ENCODE data around the gene HOXD3.

Gene HOXD3

DNA sequence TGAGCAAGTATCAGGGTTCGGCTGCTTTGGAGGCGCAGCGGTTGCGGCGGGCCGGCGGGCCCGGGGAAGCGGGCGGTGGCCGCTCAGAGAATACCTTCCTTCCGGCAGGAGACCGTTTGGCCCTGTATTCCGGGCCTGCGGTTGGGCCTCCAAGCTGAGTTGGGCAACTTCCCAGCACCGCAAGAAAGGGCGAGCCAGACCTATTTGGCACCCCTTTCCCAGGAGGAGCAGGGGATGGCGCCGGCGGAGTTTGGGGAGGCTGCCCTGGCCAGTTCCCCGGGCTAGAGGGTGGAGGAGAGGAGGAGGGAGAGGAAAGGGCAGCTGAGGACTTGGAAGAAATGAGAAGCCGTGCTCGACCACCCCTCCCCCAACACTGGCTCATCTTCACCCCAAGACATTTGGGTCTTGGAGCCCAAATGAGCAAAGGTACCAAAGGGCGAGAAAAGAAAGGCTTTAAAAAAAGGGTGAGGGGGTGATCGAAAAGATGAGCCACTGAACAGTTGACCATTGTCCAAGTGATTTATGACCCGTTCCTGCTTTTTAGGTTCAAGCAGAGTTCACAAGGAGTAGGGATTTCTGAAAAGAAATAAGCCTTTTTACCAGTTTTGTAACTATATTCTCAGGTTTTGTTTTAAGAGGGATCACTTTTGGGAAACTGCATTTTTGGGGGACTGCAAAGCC is 8.4 kb downstream of the HOXD3 start:
- no peak for DNase-seq

DNA sequence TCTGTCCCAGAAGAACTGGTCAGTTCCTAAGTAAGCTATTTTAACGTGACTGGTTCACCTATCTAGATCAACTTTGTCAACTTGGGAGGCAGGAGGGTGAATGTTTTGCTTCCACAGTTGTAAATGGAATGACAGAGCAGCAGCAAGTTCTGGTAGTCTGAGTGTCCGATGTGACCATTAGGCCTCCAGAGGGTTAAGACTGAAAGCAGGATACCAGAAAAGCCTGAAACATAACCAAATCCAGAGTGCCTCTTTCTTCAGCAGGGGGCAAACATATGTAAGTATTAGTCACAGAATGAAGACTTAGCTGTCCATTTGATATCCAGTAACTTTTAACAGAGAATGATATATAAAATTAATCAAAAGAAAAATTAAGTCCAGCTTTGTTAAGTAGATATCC is 9.2 kb downstream of the HOXD3 start:
- no peak for DNase-seq

DNA sequence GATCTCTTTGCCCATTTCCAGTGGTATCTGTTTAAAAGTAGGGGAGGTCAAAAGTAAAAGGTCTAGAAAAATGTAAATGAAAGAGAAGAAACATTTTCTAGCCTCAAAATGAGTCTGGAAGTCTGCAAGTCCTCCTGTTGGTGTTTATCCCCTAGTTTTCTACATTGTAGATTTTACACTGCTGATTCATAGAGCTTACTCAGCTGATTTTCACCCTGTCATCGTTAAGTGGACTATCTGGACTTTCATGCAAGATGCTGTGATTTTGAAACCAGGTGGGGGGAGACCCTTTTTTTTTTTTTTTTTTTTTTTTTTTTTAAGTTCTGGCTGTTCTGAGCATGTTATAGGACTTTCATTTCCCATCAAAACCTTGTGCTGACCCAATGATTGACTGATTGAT is 10.3 kb downstream of the HOXD3 start:
- no peak for DNase-seq

DNA sequence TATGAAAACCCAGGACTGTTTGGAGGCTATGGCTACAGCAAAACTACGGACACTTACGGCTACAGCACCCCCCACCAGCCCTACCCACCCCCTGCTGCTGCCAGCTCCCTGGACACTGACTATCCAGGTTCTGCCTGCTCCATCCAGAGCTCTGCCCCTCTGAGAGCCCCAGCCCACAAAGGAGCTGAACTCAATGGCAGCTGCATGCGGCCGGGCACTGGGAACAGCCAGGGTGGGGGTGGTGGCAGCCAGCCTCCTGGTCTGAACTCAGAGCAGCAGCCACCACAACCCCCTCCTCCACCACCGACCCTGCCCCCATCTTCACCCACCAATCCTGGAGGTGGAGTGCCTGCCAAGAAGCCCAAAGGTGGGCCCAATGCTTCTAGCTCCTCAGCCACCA is 12.1 kb downstream of the HOXD3 start:
- no peak for DNase-seq

DNA sequence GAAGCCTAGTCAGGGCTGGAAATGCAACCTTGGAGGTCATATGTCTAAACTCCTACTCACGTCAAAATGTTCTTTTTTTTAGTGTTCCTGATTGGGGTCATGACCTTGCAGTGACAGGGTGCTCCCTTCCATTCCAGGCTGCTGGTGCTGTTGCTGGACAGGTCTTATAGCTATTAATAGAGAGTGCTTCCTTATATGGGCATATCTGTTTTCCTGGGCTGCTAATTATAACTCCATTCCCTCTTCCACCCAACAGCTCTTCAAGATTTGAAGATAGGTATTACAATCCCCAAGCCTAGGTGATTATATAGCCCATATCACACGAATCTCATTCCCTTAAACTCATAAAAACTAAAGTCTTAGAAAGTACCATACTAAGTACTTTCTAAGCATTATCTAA is 12.6 kb downstream of the HOXD3 start:
- no peak for DNase-seq

DNA sequence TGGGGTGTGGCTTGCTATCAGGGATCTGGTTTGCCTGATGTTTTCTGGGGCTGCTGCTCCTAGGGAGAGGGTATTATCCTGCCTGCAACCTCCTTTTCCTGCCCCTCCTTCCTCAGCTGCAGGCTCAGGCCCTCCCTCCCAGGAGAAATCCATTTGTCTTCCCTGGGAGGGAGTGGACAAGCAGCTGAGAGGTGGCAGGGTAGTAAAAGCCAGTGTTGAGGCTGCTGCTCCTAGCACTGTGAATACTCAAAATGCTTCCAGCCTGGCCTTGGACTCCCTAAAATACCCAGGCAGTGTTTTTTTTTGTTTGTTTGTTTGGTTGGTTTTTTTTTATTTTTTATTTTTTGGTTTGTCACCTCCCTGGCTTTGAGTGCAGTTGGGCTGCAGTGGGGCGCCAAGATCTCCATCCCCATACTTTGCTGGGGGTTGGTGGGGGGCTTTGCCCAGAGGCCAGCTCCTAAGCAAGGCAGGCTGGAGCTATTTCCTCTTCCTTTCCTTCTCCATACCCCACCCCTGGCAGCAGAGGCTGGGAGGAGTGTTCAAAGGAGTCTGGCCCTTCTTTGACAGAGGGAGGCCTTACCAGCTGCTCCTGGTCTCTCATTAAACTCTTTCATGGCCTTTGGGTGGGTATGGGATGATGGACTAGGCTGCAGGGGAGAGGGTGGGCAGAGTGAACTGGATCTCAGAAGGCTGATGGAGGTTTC is 13.6 kb downstream of the HOXD3 start:
- no peak for DNase-seq

DNA sequence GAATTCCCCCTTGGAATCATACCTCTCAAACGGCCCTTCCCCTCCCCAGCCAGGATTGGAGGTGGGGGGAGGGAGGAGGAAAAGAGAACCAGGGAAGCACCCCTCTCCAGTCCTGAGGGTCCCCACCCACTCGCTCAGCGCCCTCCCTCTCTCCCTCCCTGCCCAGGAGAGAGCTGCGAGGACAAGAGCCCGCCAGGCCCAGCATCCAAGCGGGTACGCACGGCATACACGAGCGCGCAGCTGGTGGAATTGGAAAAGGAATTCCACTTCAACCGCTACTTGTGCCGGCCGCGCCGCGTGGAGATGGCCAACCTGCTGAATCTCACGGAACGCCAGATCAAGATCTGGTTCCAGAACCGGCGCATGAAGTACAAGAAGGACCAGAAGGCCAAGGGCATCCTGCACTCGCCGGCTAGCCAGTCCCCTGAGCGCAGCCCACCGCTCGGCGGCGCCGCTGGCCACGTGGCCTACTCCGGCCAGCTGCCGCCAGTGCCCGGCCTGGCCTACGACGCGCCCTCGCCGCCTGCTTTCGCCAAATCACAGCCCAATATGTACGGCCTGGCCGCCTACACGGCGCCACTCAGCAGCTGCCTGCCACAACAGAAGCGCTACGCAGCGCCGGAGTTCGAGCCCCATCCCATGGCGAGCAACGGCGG is 14.4 kb downstream of the HOXD3 start:
- no peak for DNase-seq

DNA sequence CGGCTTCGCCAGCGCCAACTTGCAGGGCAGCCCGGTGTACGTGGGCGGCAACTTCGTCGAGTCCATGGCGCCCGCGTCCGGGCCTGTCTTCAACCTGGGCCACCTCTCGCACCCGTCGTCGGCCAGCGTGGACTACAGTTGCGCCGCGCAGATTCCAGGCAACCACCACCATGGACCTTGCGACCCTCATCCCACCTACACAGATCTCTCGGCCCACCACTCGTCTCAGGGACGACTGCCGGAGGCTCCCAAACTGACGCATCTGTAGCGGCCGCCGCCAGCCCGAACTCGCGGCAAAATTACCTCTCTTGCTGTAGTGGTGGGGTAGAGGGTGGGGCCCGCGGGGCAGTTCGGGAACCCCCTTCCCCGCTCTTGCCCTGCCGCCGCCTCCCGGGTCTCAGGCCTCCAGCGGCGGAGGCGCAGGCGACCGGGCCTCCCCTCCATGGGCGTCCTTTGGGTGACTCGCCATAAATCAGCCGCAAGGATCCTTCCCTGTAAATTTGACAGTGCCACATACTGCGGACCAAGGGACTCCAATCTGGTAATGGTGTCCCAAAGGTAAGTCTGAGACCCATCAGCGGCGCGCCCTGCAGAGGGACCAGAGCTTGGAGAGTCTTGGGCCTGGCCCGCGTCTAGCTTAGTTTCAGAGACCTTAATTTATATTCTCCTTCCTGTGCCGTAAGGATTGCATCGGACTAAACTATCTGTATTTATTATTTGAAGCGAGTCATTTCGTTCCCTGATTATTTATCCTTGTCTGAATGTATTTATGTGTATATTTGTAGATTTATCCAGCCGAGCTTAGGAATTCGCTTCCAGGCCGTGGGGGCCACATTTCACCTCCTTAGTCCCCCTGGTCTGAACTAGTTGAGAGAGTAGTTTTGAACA is 15.1 kb downstream of the HOXD3 start:
- DNase-seq: no peak

DNA sequence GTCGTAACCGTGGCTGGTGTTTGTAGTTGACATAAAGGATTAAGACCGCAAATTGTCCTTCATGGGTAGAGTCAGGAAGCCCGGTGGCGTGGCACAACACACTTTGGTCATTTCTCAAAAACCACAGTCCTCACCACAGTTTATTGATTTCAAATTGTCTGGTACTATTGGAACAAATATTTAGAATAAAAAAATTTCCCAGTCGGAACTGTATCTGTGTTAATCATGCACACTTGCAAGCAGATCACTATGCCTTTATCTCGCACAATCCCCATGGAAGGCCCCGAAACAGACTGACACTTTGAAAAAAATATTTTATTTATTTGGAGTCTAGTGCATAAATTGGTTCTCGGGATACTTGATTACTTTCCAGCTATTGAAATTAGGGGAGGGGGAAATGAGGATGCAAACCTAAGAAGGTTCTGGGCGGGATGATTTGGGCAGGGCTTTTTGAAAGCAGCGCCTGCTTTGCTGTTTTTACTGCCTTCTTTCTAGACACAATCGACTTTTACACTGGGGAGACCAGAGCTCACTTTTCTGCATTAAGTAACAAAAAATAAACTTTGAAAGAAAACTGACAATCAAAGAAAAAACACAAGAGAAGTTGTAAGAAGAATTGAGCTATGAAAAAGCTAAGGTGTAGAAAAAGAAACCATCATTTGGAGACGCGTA is 15.9 kb downstream of the HOXD3 start:
- no peak for DNase-seq

DNA sequence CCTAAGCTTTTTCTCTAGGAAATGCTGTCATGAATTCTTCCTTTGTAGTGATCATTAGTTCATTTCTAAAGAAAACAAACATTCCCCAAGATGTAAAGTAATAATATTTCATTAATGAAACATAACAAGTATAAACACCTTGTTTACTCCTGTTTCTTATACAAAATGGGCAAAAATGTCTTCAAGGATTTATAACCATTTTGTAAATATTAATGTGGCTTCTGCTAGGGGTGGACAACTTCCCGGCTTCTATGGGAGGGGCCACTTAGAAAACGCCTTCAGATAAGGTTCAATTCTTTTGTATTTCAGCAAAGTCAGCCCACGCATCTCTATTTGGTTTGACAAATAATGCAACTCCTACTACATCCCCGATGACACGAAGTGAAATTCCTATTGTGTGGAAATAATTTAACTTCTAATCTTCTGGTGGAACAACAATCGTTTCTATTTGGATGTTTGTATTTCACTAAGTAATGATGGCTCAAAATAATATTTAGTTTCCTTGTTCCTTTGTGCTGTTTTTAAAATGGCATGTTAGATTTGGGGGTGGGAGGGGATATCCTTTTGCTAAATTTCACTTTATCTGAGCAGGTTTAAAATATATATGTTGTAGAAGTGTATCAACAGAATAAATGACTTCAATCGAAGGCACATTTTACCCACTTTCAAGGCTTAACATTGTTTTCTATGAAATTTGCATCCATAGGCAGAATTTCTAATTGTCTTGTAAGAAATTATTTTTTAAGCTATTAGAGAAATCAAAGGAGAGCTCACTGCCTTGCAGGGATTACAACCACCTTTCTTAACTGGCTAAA is 16.7 kb downstream of the HOXD3 start:
- no peak for DNase-seq

DNA sequence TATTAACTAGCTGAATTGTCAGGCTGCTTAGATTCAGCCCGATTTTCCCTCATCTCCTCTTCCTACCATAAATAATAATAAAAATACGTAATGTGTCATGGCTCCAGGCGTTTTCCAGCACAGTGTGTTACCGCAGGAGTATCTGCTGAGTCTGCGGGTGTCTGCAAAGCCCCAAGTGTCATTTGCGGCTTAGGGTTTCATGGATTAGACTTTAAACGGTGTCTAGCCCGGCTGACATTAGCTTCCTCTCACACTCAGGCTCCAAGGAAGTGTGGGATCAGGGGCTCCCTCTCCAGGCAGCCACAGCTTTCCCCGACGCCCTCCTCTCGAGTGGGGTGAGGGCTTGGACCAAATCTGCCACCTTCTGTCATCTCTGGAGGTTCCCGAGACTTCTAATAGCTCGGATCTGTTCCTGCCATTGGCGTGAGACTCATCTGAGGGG is 17.3 kb downstream of the HOXD3 start:
- no peak for DNase-seq

DNA sequence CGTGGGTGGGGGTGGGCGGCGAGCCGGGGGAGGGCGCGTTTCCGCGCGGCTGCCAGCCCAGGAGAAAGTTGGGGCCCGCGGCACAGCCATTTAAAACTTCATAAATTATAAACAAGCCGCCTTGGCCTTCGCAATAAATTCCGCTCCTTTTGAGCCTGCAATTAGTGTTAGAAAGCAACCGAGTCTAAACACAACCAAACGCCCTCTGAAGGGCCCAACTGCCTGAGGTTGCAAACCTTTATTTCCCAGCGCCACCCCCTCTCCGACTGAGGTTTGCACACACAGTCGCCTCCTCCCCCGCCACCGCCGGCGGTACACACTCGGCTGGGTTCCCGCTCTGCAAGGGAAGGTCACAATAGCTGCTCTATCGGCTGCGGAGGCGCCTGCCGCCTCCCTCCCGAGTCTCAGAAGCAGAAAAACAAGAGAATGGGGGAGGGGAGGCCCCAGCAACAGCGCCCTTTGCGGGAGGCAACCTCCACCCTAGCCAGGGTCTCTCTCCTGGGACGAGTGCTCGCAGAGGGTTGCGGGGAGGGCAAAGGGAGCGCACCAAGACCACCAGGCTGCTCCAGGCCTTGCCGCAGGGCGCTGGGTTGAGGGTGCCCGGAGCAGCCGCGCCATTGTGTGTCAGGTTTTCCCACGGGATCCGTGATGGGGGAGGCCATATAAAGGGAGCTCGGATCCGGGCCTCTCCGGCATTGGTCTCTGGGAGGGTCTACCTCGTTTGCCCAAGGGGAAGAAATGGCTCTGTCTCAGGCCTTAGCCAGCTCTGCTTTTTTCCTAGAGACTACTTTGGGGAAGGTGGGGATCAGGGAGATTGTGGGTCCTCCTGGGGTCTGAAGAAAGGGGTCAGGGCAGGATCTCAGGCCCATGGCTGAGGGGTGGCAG is 18.0 kb downstream of the HOXD3 start:
- no peak for DNase-seq

DNA sequence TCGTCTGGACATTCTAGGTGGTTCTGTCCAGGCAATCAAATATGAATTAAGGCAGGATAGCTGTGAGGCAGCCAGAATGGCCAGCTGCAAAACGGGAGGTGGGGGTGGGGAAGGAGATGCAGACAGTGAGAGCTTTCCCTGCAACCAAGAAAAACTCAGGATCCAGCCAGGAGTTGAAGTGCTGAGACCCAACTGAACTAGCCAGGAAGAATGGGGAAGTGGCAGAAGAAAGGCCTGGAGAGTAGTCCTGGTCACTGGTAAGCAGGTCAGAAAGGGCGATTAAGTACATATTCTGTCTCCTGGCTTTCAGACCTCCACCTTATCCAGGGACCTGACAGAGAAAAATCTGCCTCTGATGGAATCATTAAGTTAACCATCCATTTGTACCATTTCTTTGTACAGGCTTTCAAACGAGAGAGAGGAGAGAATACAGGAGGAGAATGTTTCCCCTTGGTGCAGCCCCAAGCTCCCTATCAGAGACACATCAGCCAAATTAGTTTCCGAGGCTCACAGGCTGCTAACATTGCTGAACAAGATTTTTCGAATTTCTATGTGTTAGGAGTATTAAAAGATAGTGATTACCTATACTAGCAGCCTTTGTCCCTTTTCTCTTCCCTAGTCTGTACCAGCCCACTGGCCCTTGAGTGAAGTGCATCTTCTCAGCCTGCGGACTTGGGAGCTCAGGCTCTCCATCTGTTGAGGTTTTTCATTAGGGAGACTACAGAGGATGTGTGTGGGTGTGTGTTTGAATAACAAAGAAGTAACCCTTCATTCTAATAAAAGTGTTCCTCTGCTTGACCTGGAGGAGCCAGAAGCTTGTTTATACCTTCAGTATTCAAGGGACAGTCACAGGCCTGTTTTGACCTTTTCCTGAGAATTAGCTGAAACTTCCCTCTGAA is 18.9 kb downstream of the HOXD3 start:
- no peak for DNase-seq

DNA sequence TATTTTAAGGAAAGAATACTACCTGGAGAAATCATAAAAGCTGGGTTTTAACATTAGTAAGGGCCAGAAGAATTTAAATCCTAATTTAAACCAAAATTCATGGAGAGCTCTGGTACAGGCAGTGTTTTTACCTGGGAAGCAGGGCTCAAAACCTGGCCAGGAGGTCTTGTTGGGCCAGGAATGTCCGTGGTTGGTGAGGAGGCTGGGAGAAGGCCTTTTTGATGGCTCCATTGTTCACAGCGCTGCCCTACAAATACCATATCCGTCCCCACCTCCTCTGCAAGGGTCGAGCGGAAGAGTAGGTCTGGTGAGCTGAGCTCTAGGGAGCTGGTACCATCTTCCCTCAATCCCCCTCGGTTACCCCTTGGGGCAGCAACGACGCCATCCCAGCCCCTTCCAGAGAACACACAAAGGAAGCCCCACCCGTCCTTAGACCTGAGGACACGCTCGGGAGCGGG is 20.5 kb downstream of the HOXD3 start:
- DNase-seq: no peak

DNA sequence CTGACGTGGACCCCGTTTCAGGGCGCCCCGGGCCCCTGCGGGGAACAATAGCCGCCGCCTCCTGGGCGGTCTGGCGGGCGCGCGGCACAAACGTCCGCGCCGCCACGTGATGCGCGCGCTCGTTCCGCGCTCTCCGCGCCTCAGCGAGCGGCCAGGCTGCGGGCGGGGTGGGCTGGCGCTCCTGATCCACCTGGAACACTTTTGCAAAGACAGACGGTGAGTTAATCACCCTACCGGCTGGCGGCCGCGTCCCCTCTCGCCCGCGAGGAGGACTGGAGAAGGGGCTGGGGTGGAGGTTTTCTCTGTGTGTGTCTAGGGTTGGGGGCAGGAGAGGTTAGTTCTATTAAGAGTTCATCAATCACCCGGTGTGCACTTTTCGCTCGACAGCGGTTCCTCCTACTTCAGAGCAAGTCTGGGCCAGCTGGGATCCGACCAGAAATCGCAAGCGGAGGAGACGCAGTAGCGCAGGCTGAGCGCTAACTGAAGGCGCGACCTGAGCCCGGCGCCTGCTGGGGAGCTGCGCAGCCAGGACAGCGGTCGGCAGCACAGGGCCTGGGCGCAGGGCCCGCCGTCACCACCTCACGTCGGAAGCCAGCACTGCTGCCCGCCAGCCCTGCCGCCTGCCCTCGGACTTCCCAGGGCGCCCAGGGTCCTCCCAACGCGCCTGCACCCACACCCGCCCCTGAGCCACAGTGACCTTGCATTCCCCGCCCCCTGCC is 21.1 kb downstream of the HOXD3 start:
- DNase-seq: peak; percentile 63

DNA sequence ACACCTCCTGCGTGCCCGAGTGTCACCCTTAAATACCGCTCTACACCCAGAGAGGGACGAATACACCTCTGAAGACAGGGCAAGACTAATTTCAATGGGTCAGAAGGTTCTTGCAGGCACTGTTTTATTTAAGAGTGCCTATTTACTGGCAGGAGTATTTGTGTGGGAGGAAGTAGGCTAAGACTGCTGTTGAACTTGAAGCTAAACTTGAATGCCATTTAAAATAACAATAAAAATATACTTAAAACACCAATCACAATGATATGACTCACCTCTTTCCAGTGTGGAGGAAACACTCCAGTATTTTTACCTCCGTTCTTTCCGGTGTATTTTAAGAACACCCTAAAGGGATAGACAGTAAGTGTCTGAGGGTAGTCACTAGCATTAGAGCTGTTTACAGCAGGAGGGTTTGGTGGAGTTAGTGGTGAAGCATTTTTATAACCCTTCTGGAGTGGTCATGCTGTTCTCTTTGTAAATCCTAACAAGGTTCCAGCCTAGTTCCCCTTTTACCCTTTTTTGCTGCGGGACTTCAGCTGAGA is 21.7 kb downstream of the HOXD3 start:
- no peak for DNase-seq

DNA sequence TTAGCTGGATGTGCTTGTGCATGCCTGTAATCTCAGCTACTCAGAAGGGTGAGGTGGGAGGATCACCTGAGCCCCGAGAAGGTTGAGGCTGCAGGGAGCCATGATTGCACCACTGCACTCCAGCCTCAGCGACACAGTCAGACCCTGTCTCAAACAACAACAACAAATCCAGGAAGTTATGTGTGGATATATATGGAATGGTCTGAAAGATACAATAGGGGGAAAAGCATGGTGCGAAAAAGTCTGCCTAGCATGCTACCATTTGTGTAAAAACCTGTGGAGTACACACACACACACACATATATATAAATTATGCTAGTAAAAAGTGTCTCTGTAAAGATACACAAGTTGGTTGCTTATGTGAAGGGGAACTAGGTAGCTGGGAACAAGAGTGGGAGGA is 24.4 kb downstream of the HOXD3 start:
- DNase-seq: no peak

DNA sequence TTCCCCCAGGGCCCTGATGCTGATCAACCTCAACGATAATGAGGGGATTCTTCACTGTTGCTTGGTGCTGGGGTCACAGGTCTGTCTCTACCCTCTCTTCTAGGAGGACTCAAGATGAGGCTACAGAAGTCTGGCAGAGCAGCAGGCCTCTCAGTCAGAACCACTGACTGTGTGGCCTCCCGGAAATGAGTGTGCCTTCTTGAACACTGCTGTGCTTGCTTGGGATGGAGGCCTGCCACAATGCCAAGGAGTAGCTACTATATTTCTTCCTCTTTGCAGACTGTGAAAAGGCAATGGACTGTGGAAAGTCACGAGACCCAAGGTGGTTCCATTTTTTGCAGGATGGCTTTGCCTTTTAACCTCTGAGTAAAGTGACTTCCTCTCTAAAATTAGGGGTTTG is 25.6 kb downstream of the HOXD3 start:
- DNase-seq: no peak

DNA sequence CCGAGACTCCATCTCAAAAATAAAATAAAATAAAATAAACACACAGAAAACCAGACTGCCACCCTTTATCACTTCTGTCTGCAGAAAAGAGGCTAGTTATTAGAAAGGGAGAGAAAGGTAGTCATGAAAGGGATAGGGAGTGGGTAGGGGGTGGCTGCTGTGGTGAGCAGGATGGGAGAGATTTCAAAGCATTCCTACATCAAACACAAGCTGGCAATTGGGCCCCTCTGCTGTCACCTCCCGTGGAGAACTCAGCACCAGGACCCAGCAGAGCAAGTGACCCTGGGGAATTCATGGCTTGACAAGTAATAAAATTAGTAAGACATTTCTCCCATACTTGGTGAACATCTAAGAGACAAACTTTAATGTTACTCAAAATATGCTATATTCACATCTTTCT is 27.6 kb downstream of the HOXD3 start:
- DNase-seq: no peak
